Measurements from ENCODE around the gene SMG6. TPM values are rescaled to one million over a fixed set of nuclear protein-coding genes. Genes with fewer than 3 reads are reported as not detected.

SMG6 gene
- total and polyA plus RNA-seq, 2 donors (not counting 1 experiment from before 2014, with no cell fraction given) = 10.6 to 35.5 TPM

- POLR2A ChIA-PET = no interaction called here
- ATAC-seq (ENCODE audit: low read depth) = no peak
- CTCF ChIA-PET = interaction anchor here (1.0 kb wide), 1 partner anchor 12 kb away, joined by 3 read pairs; no protein-coding TSS in a partner anchor
- no peak overlapping the region for H3K27ac ChIP-seq (ENCODE audit: low read length in 2 of 2)
- peaks cover 0 to 10% of the 10 kb centered on the region in 2 experiments for H3K36me3 ChIP-seq (replicated peaks in 1 of 2; ENCODE audit: control extremely low read depth in 1 of 2, control insufficient read depth in 1 of 2, extremely low read depth in 1 of 2, insufficient read depth in 2 of 2, low read length in 1 of 2)
- intact Hi-C loops (cut with micrococcal nuclease) = no loop called here
- H4K20me1 ChIP-seq (ENCODE audit: control insufficient read depth, insufficient read depth, low read length, poor library complexity, severe bottlenecking) = peaks cover 35% of the 10 kb centered on the region
- Mint-ChIP-seq H3K4me1 (peaks cover 36% of the 10 kb centered on the region), H3K27ac (no peak overlapping the region), H3K9me3 (ENCODE audit: insufficient read depth) (no peaks in the 10 kb centered on the region), H3K27me3 (peaks cover 22% of the 10 kb centered on the region), H3K4me3 (no peak overlapping the region)
- no peak overlapping the region for H3K4me2 ChIP-seq (replicated peaks; ENCODE audit: low read depth, low read length, poor library complexity, severe bottlenecking)
- H3K27me3 ChIP-seq (replicated peaks in 1 of 4; ENCODE audit: control extremely low read depth in 1 of 4, control insufficient read depth in 3 of 4, insufficient read depth in 4 of 4, low read length in 3 of 4) = peaks cover 0 to 46% (median 15%) of the 10 kb centered on the region in 4 experiments
- peaks cover 30% of the 10 kb centered on the region for H3K79me2 ChIP-seq (ENCODE audit: control insufficient read depth, insufficient read depth, low read length)
- H2AFZ ChIP-seq (ENCODE audit: insufficient read depth, low read depth, low read length, poor library complexity, severe bottlenecking) = no peak overlapping the region
- no peak overlapping the region for H3K4me3 ChIP-seq (ENCODE audit: control extremely low read depth in 1 of 5, extremely low read depth in 1 of 5, insufficient read depth in 1 of 5, low read depth in 2 of 5, low read length in 4 of 5)
- H3K4me1 ChIP-seq (ENCODE audit: control insufficient read depth in 2 of 2, insufficient read depth in 2 of 2, low read length in 2 of 2) = peaks cover 33 to 48% of the 10 kb centered on the region in 2 donors
- DNase-seq = no peak
- peaks cover 0 to 13% (median 0%) of the 10 kb centered on the region in 3 donors for H3K9me3 ChIP-seq (ENCODE audit: control extremely low read depth in 1 of 3, control insufficient read depth in 2 of 3, insufficient read depth in 1 of 3, low read length in 2 of 3)
- TF ChIP-seq CTCF (IDR thresholded peaks at IDR 0.05) = no peak
- TF ChIP-seq EZH2 (IDR thresholded peaks at IDR 0.05; ENCODE audit: borderline replicate concordance, insufficient read depth, low read depth, low read length, poor library complexity, severe bottlenecking) = no peak
- no peak overlapping the region for H3K9ac ChIP-seq (ENCODE audit: low read length)
- 53% methylated on average over 6 of the region's 6 CpGs for WGBS (ENCODE audit: insufficient coverage)
These were observed 274.8 kb downstream of the SMG6 start for GRCh38 chr17:2028737-2029136.

- H3K27ac ChIP-seq (ENCODE audit: low read length in 2 of 2) = no peak overlapping the region
- H4K20me1 ChIP-seq (ENCODE audit: control insufficient read depth, insufficient read depth, low read length, poor library complexity, severe bottlenecking) = peaks cover 30% of the 10 kb centered on the region
- DNase-seq = no peak
- TF ChIP-seq CTCF (IDR thresholded peaks at IDR 0.05) (no peak), EZH2 (IDR thresholded peaks at IDR 0.05; ENCODE audit: borderline replicate concordance, insufficient read depth, low read depth, low read length, poor library complexity, severe bottlenecking) (no peak)
- H3K36me3 ChIP-seq (replicated peaks in 1 of 2; ENCODE audit: control extremely low read depth in 1 of 2, control insufficient read depth in 1 of 2, extremely low read depth in 1 of 2, insufficient read depth in 2 of 2, low read length in 1 of 2) = peaks cover 0 to 6% of the 10 kb centered on the region in 2 experiments
- Mint-ChIP-seq H3K9me3 (ENCODE audit: insufficient read depth) (no peaks in the 10 kb centered on the region), H3K27me3 (peaks cover 24% of the 10 kb centered on the region), H3K4me1 (peaks cover 39% of the 10 kb centered on the region), H3K4me3 (peak overlapping the region; percentile 37), H3K27ac (no peak overlapping the region)
- CTCF ChIA-PET = interaction anchor here (1.0 kb wide), 1 partner anchor 13 kb away, joined by 3 read pairs; no protein-coding TSS in a partner anchor
- intact Hi-C loops (cut with micrococcal nuclease) = no loop called here
- no peak overlapping the region for H3K4me2 ChIP-seq (replicated peaks; ENCODE audit: low read depth, low read length, poor library complexity, severe bottlenecking)
- no peak for ATAC-seq (ENCODE audit: low read depth)
- H3K4me1 ChIP-seq (ENCODE audit: control insufficient read depth in 2 of 2, insufficient read depth in 2 of 2, low read length in 2 of 2) = peaks cover 37 to 50% of the 10 kb centered on the region in 2 donors
- H3K9me3 ChIP-seq (ENCODE audit: control extremely low read depth in 1 of 3, control insufficient read depth in 2 of 3, insufficient read depth in 1 of 3, low read length in 2 of 3) = peaks cover 0 to 13% (median 0%) of the 10 kb centered on the region in 3 donors
- H3K4me3 ChIP-seq (ENCODE audit: control extremely low read depth in 1 of 5, extremely low read depth in 1 of 5, insufficient read depth in 1 of 5, low read depth in 2 of 5, low read length in 4 of 5) = no peak overlapping the region
- no peak overlapping the region for H2AFZ ChIP-seq (ENCODE audit: insufficient read depth, low read depth, low read length, poor library complexity, severe bottlenecking)
- peaks cover 25% of the 10 kb centered on the region for H3K79me2 ChIP-seq (ENCODE audit: control insufficient read depth, insufficient read depth, low read length)
- H3K9ac ChIP-seq (ENCODE audit: low read length) = no peak overlapping the region
- peaks cover 0 to 50% (median 16%) of the 10 kb centered on the region in 4 experiments for H3K27me3 ChIP-seq (replicated peaks in 1 of 4; ENCODE audit: control extremely low read depth in 1 of 4, control insufficient read depth in 3 of 4, insufficient read depth in 4 of 4, low read length in 3 of 4)
- 92% methylated on average over 5 of the region's 5 CpGs for WGBS (ENCODE audit: insufficient coverage)
- POLR2A ChIA-PET = no interaction called here
These were observed 275.4 kb downstream of the SMG6 start for GRCh38 chr17:2028234-2028614.

Data from B cell (primary cell).